Measurements from ENCODE around the gene CDK12. TPM values are rescaled to one million over a fixed set of nuclear protein-coding genes. Genes with fewer than 3 reads are reported as not detected.

CDK12 gene
- total and polyA plus RNA-seq, 2 experiments from 2014 or later, result 20.9 to 55.3 TPM

GRCh38 chr17:39462631-39463375 is 1.5 kb downstream of the CDK12 start:
- no peak for ATAC-seq
- Mint-ChIP-seq H3K27ac (0 out of 2 replicates have a peak overlapping the region, but pooled peaks have one; percentile 82), H3K27me3 (ENCODE audit: insufficient read depth, low read depth, poor library complexity) (peaks cover 12% of the 10 kb centered on the region), H3K9me3 (no peaks in the 10 kb centered on the region), H3K4me1 (peaks cover 3% of the 10 kb centered on the region; the same call in 2 of the 3 replicates), H3K4me3 (peak overlapping the region; percentile 89), H3K36me3 (ENCODE audit: low read depth) (peaks cover 29% of the 10 kb centered on the region; the same call in 2 of the 3 replicates)
- Histone ChIP-seq H3K27me3 (ENCODE audit: insufficient read depth) (no peaks in the 10 kb centered on the region), H3K36me3 (ENCODE audit: insufficient read depth) (no peaks in the 10 kb centered on the region), H2AFZ (no peak overlapping the region), H3K4me3 (peak overlapping the region; percentile 98), H3K4me2 (peak overlapping the region; percentile 100), H3K4me1 (ENCODE audit: insufficient read depth) (peaks cover 15% of the 10 kb centered on the region), H3F3A (replicated peaks; ENCODE audit: low read depth) (0 out of 2 replicates have a peak, but pooled peaks cover 4% of the 10 kb centered on the region), H3K27ac (ENCODE audit: low read depth) (no peak overlapping the region), H4K20me1 (replicated peaks; ENCODE audit: insufficient read depth) (peaks cover 39% of the 10 kb centered on the region), H3K9me2 (ENCODE audit: insufficient read depth) (no peaks in the 10 kb centered on the region), H3K79me2 (replicated peaks; ENCODE audit: insufficient read depth) (peaks cover 59% of the 10 kb centered on the region)
- peak; percentile 19 for DNase-seq (ENCODE audit: low spot score)
- TF ChIP-seq ZNF114 (CRISPR knock-in tag; IDR thresholded peaks at IDR 0.05) (no peak), CREB1 (CRISPR knock-in tag; IDR thresholded peaks at IDR 0.05; ENCODE audit: low read depth) (no peak), ETS1 (IDR thresholded peaks at IDR 0.05) (no peak), JUNB (IDR thresholded peaks at IDR 0.05; ENCODE audit: unreplicated experiment) (no peak), NANOG (IDR thresholded peaks at IDR 0.05; ENCODE audit: borderline replicate concordance) (no peak), EZH2 (IDR thresholded peaks at IDR 0.05; ENCODE audit: low read depth, unreplicated experiment) (no peak), ZNF462 (CRISPR knock-in tag; IDR thresholded peaks at IDR 0.05) (no peak), EZH2phosphoT487 (IDR thresholded peaks at IDR 0.05; ENCODE audit: unreplicated experiment) (no peak), REST (IDR thresholded peaks at IDR 0.05; ENCODE audit: unreplicated experiment) (no peak), ZNF331 (CRISPR knock-in tag; IDR thresholded peaks at IDR 0.05; ENCODE audit: low read depth) (no peak)
- TF ChIP-seq, protein P1, sequence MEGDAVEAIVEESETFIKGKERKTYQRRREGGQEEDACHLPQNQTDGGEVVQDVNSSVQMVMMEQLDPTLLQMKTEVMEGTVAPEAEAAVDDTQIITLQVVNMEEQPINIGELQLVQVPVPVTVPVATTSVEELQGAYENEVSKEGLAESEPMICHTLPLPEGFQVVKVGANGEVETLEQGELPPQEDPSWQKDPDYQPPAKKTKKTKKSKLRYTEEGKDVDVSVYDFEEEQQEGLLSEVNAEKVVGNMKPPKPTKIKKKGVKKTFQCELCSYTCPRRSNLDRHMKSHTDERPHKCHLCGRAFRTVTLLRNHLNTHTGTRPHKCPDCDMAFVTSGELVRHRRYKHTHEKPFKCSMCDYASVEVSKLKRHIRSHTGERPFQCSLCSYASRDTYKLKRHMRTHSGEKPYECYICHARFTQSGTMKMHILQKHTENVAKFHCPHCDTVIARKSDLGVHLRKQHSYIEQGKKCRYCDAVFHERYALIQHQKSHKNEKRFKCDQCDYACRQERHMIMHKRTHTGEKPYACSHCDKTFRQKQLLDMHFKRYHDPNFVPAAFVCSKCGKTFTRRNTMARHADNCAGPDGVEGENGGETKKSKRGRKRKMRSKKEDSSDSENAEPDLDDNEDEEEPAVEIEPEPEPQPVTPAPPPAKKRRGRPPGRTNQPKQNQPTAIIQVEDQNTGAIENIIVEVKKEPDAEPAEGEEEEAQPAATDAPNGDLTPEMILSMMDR (conservative IDR thresholded peaks at IDR 0.05; ENCODE audit: low read depth in 2 of 2), result no peak
